Astrocyte (in vitro differentiated cells and primary cell): ENCODE measurements around the gene ATAD5.

Experiments used
- EZH2 ChIP-seq: IDR thresholded peaks from 2 replicates; pipeline ENCODE4 v1.6.1; 2012; ENCODE audit warnings: mild to moderate bottlenecking, low read length, inconsistent platforms; ENCODE audit not compliant: insufficient read depth
- TF ChIP-seq, protein P1 (sequence below): IDR thresholded peaks from 2 replicates; pipeline ENCODE4 v1.5.1; 2011; ENCODE audit warnings: low read depth, mild to moderate bottlenecking, inconsistent platforms, low read length, moderate library complexity; ENCODE audit not compliant: insufficient read depth

DNA sequence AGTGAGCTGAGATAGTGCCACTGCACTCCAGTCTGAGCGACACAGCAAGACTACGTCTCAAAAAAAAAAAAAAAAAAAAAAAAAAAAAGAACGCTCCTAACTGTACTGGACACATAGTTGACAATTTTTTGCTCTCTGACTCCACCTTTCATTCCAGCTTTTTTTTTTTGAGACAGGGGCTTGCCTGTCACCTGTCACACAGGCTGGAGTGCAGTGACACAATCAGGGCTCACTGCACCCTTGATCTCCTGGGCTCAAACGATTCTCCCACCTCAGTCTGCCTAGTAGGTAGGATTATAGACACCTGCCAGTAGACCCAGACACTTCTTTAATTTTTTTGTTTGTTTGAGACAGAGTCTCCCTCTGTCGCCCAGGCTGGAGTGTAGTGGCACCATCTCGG is 4.7 kb upstream of the ATAD5 start:
- TF ChIP-seq EZH2 = no peak
- TF ChIP-seq, protein P1, sequence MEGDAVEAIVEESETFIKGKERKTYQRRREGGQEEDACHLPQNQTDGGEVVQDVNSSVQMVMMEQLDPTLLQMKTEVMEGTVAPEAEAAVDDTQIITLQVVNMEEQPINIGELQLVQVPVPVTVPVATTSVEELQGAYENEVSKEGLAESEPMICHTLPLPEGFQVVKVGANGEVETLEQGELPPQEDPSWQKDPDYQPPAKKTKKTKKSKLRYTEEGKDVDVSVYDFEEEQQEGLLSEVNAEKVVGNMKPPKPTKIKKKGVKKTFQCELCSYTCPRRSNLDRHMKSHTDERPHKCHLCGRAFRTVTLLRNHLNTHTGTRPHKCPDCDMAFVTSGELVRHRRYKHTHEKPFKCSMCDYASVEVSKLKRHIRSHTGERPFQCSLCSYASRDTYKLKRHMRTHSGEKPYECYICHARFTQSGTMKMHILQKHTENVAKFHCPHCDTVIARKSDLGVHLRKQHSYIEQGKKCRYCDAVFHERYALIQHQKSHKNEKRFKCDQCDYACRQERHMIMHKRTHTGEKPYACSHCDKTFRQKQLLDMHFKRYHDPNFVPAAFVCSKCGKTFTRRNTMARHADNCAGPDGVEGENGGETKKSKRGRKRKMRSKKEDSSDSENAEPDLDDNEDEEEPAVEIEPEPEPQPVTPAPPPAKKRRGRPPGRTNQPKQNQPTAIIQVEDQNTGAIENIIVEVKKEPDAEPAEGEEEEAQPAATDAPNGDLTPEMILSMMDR = no peak
